Activated T-helper 9 cell treated with anti-CD3 and anti-CD28 coated beads, Interleukin-2, amount 50 U/mL, for 16 hours (primary cell): Measurements from ENCODE around the gene DAGLB.

Source experiments
- DNase-seq: peaks from one replicate; pipeline ENCODE4 v3.0.0-alpha.2; 2020; ENCODE audit warnings: low read depth

DAGLB gene

GRCh38 chr7:6365451-6365850 lies 82.3 kb downstream of the DAGLB start:
- DNase-seq, result no peak

- DNase-seq, result no peak
Measured at GRCh38 chr7:6360841-6361240, 86.9 kb downstream of the DAGLB start.

- DNase-seq, result no peak
Measured at GRCh38 chr7:6359734-6360133, 88.0 kb downstream of the DAGLB start.
